Measurements from ENCODE around the gene RASGRF2. TPM values are rescaled to one million over a fixed set of nuclear protein-coding genes. Genes with fewer than 3 reads are reported as not detected.

The RASGRF2 gene
- total and polyA plus RNA-seq, 2 of the 13 experiments (the other 11 are each of a cell fraction or from before 2014, with no cell fraction given) = 23.6 to 29.0 TPM

DNA sequence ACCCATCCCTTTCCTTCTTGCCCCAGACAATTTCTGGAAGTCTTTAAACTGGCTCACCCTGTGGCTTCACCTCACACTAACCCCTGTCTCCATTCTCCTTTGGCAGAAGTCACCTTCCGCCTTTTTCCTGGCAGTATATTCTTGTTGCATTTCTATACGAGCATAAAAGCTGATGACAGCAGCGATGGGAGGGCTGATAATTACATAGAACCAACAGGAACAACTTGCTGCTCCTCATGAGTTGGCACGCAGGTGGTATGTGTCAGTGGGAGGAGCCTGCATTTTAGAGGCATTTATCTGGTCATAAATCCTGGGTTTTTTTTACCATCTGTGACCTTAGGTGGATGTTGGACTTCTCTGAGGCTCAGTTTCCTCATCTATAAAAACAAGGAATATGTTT is 211.6 kb downstream of the RASGRF2 start:
- no peak overlapping the region for H3K4me3 ChIP-seq (replicated peaks in 1 of 3; ENCODE audit: insufficient read depth in 1 of 3, low read depth in 2 of 3, low read length in 3 of 3)
- BruUV-seq (replicated peaks) = no TSS peak
- H3K27ac ChIP-seq (ENCODE audit: extremely low read length, insufficient read depth, low read length) = no peak overlapping the region
- H3K36me3 ChIP-seq (replicated peaks in 1 of 2; ENCODE audit: control insufficient read depth in 1 of 2, insufficient read depth in 2 of 2, low read length in 2 of 2) = peaks cover 2 to 8% of the 10 kb centered on the region in 2 experiments; a peak in 3 of 5 replicates
- intact Hi-C loops (cut with micrococcal nuclease; ENCODE audit: unreplicated experiment) = no loop called here
- POLR2A ChIA-PET = no interaction called here
- in situ Hi-C loops (cut with HindIII; ENCODE audit: extremely low pct_ligation_motif_present, low pct_unique_long_range_greater_than_20kb) = no loop called here
- no peak for DNase-seq (ENCODE audit: low spot score)
- no peaks in the 10 kb centered on the region for H4K20me1 ChIP-seq (ENCODE audit: insufficient read depth, low read length)
- no peaks in the 10 kb centered on the region for H3K79me2 ChIP-seq (ENCODE audit: insufficient read depth, low read length)
- CTCF ChIA-PET (ENCODE audit: low intra/inter-chr PET ratio, low total read pairs) = no interaction called here
- FAIRE-seq = no peak
- H3K9me3 ChIP-seq (ENCODE audit: low read length) = no peaks in the 10 kb centered on the region
- no peaks in the 10 kb centered on the region for H3K27me3 ChIP-seq (ENCODE audit: control insufficient read depth in 1 of 2, insufficient read depth in 2 of 2, low read length in 2 of 2)
- TF ChIP-seq BORCS8-MEF2B (CRISPR knock-in tag; IDR thresholded peaks at IDR 0.05) (no peak), RFX3 (CRISPR knock-in tag; IDR thresholded peaks at IDR 0.05) (no peak), TEAD2 (CRISPR knock-in tag; IDR thresholded peaks at IDR 0.05) (no peak), ATF7-NPFF (CRISPR knock-in tag; IDR thresholded peaks at IDR 0.05; ENCODE audit: low read depth) (no peak), ZFY (CRISPR knock-in tag; IDR thresholded peaks at IDR 0.05) (no peak), KDM4B (CRISPR knock-in tag; IDR thresholded peaks at IDR 0.05) (no peak), DR1 (CRISPR knock-in tag; IDR thresholded peaks at IDR 0.05) (no peak), SP1 (IDR thresholded peaks at IDR 0.05) (no peak), SP1 (CRISPR knock-in tag; IDR thresholded peaks at IDR 0.05) (no peak), ZNF230 (CRISPR knock-in tag; IDR thresholded peaks at IDR 0.05) (no peak)
- TF ChIP-seq, protein P1, sequence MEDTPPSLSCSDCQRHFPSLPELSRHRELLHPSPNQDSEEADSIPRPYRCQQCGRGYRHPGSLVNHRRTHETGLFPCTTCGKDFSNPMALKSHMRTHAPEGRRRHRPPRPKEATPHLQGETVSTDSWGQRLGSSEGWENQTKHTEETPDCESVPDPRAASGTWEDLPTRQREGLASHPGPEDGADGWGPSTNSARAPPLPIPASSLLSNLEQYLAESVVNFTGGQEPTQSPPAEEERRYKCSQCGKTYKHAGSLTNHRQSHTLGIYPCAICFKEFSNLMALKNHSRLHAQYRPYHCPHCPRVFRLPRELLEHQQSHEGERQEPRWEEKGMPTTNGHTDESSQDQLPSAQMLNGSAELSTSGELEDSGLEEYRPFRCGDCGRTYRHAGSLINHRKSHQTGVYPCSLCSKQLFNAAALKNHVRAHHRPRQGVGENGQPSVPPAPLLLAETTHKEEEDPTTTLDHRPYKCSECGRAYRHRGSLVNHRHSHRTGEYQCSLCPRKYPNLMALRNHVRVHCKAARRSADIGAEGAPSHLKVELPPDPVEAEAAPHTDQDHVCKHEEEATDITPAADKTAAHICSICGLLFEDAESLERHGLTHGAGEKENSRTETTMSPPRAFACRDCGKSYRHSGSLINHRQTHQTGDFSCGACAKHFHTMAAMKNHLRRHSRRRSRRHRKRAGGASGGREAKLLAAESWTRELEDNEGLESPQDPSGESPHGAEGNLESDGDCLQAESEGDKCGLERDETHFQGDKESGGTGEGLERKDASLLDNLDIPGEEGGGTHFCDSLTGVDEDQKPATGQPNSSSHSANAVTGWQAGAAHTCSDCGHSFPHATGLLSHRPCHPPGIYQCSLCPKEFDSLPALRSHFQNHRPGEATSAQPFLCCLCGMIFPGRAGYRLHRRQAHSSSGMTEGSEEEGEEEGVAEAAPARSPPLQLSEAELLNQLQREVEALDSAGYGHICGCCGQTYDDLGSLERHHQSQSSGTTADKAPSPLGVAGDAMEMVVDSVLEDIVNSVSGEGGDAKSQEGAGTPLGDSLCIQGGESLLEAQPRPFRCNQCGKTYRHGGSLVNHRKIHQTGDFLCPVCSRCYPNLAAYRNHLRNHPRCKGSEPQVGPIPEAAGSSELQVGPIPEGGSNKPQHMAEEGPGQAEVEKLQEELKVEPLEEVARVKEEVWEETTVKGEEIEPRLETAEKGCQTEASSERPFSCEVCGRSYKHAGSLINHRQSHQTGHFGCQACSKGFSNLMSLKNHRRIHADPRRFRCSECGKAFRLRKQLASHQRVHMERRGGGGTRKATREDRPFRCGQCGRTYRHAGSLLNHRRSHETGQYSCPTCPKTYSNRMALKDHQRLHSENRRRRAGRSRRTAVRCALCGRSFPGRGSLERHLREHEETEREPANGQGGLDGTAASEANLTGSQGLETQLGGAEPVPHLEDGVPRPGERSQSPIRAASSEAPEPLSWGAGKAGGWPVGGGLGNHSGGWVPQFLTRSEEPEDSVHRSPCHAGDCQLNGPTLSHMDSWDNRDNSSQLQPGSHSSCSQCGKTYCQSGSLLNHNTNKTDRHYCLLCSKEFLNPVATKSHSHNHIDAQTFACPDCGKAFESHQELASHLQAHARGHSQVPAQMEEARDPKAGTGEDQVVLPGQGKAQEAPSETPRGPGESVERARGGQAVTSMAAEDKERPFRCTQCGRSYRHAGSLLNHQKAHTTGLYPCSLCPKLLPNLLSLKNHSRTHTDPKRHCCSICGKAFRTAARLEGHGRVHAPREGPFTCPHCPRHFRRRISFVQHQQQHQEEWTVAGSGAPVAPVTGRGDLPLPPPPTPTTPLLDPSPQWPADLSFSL (CRISPR knock-in tag; IDR thresholded peaks at IDR 0.05) = no peak
- TF ChIP-seq, protein P2, sequence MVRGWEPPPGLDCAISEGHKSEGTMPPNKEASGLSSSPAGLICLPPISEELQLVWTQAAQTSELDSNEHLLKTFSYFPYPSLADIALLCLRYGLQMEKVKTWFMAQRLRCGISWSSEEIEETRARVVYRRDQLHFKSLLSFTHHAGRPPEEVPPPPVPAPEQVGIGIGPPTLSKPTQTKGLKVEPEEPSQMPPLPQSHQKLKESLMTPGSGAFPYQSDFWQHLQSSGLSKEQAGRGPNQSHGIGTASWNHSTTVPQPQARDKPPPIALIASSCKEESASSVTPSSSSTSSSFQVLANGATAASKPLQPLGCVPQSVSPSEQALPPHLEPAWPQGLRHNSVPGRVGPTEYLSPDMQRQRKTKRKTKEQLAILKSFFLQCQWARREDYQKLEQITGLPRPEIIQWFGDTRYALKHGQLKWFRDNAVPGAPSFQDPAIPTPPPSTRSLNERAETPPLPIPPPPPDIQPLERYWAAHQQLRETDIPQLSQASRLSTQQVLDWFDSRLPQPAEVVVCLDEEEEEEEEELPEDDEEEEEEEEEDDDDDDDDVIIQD (CRISPR knock-in tag; IDR thresholded peaks at IDR 0.05; ENCODE audit: low read depth) = no peak
- no peak overlapping the region for H3K4me2 ChIP-seq (ENCODE audit: low read depth, low read length)
- ATAC-seq = no peak
- 95% methylated on average over 4 of the region's 4 CpGs for WGBS (ENCODE audit: low lambda C conversion rate)
- no peaks in the 10 kb centered on the region for H3K4me1 ChIP-seq (ENCODE audit: insufficient read depth, low read length)
- H3K9ac ChIP-seq (ENCODE audit: insufficient read depth, low read depth, low read length) = no peak overlapping the region
- H2AFZ ChIP-seq (ENCODE audit: low read length) = no peak overlapping the region

Measured in HepG2 (cell line).